Endothelial cell of umbilical vein (primary cell): ENCODE measurements around the gene DALRD3.

Experiments
- EZH2 ChIP-seq: IDR thresholded peaks from 2 replicates; pipeline ENCODE4 v1.6.1; 2012; ENCODE audit warnings: borderline replicate concordance, low read depth, mild to moderate bottlenecking, moderate library complexity, low read length, inconsistent platforms; ENCODE audit not compliant: severe bottlenecking
- FOS ChIP-seq: IDR thresholded peaks from 2 replicates; pipeline ENCODE4 v1.6.1; 2011; ENCODE audit warnings: mild to moderate bottlenecking, low read length, moderate library complexity, borderline replicate concordance; ENCODE audit not compliant: insufficient read depth
- GATA2 ChIP-seq: IDR thresholded peaks from 2 replicates; pipeline ENCODE4 v1.7.0; 2011; ENCODE audit warnings: low read depth, mild to moderate bottlenecking, moderate library complexity, mixed read lengths, low read length; ENCODE audit not compliant: insufficient read length, insufficient read depth
- JUN ChIP-seq: IDR thresholded peaks from 2 replicates; pipeline ENCODE4 v1.6.1; 2011; ENCODE audit warnings: borderline replicate concordance, low read depth; ENCODE audit not compliant: insufficient read length, insufficient read depth
- MYC ChIP-seq: IDR thresholded peaks from one replicate; pipeline ENCODE4 v1.6.1; 2011; ENCODE audit warnings: mild to moderate bottlenecking, low read depth, low read length
- POLR2A ChIP-seq: IDR thresholded peaks from 2 replicates; pipeline ENCODE4 v1.6.1; 2012; ENCODE audit warnings: low read depth, mild to moderate bottlenecking, control low read depth, low read length
- POLR2AphosphoS5 ChIP-seq: IDR thresholded peaks from 2 replicates; pipeline ENCODE4 v1.6.1; 2012; ENCODE audit warnings: low read depth, mild to moderate bottlenecking, control low read depth, low read length, moderate library complexity; ENCODE audit not compliant: insufficient read depth
- TF ChIP-seq, protein P1 (sequence below), 2 donors: IDR thresholded peaks; 1 replicate in 1 of 2; 2 replicates in 1 of 2; pipeline ENCODE4 v1.5.1; 2011; ENCODE audit warnings: low read length in 2 of 2, mild to moderate bottlenecking in 2 of 2, moderate library complexity in 2 of 2, control low read depth in 1 of 2, inconsistent platforms in 1 of 2, low read depth in 1 of 2; ENCODE audit not compliant: insufficient read depth in 1 of 2; ENCODE audit errors: extremely low read depth in 1 of 2
- TF ChIP-seq, protein P2 (sequence below): IDR thresholded peaks from 2 replicates; pipeline ENCODE4 v1.6.1; 2011; ENCODE audit not compliant: insufficient read depth, insufficient read length

DNA sequence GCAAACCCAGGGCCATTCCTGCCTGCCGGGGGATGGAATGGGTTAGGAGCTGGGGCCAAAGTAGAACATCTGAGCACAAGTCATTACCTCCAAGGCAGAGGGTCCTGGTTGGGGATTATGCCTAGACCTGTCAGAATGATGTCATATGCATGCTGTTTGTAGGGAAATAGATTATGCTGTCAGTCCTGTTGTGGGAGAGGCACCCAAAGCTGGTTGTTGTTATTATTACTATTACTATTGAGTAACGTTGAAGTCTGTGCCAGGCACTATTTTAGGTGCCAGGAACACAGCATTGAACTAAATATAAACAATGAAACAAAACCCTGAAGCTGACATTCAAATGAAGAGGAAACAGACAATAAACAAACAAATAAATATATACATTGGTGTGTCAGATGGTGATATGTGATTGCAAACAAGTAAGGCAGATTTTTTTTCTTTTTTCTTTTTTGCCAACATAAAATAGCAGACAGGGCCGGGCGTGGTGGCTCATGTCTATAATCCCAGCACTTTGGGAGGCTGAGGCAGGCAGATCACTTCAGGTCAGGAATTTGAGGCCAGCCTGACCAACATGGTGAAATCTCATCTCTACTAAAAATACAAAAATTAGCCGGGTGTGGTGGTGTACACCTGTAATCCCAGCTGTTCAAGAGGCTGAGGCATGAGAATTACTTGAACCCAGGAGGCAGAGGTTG, 26.4 kb downstream of the DALRD3 start:
- TF ChIP-seq, protein P1, sequence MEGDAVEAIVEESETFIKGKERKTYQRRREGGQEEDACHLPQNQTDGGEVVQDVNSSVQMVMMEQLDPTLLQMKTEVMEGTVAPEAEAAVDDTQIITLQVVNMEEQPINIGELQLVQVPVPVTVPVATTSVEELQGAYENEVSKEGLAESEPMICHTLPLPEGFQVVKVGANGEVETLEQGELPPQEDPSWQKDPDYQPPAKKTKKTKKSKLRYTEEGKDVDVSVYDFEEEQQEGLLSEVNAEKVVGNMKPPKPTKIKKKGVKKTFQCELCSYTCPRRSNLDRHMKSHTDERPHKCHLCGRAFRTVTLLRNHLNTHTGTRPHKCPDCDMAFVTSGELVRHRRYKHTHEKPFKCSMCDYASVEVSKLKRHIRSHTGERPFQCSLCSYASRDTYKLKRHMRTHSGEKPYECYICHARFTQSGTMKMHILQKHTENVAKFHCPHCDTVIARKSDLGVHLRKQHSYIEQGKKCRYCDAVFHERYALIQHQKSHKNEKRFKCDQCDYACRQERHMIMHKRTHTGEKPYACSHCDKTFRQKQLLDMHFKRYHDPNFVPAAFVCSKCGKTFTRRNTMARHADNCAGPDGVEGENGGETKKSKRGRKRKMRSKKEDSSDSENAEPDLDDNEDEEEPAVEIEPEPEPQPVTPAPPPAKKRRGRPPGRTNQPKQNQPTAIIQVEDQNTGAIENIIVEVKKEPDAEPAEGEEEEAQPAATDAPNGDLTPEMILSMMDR (IDR thresholded peaks at IDR 0.05; ENCODE audit: extremely low read depth in 1 of 2, insufficient read depth in 1 of 2, low read depth in 1 of 2, low read length in 2 of 2) = no peak
- TF ChIP-seq POLR2A = no peak
- TF ChIP-seq POLR2AphosphoS5 = no peak
- no peak for TF ChIP-seq EZH2
- no peak for TF ChIP-seq FOS
- TF ChIP-seq, protein P2, sequence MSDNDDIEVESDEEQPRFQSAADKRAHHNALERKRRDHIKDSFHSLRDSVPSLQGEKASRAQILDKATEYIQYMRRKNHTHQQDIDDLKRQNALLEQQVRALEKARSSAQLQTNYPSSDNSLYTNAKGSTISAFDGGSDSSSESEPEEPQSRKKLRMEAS = no peak
- no peak for TF ChIP-seq MYC
- no peak for TF ChIP-seq GATA2
- no peak for TF ChIP-seq JUN
